Eye (tissue), 1 donor: ENCODE data around the gene MMP3.

Source experiments
- DNase-seq: peaks from one replicate; pipeline ENCODE4 v3.0.0-alpha.2; 2015

The MMP3 gene

DNA sequence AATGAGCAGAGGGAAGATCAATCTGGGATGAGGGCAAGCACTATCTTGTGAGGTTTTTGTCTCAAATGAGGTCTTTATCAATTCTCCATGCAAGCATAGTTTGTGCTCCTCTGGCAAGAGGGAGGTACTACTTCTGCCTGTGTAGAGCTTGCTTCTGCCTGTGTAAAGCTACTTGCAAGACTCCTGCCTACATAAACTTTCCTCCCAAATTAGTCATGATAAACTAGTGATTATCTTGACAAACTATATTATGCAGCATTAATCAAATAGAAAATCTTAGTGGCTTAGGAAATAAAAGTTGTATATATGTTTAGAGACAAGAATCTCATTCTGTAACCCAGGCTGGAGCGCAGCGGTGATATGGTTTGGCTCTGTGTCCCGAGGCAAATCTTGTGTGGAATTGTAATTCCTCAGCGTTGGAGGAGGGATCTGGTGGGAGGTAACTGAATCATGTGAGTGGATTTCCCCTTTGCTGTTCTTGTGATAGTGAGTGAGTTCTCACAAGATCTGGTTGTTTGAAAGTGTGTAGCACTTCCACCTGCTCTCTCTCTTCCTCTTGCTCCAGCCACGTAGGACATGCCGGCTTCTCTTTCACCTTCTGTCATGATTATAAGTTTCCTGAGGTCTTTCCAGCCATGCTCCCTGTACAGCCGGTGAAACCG is 54.9 kb downstream of the MMP3 start:
- no peak for DNase-seq
